SK-N-MC (cell line): Measurements from ENCODE around the gene ZDHHC14.

ENCODE experiments used
- DNase-seq: peaks from one replicate; pipeline ENCODE4 v3.0.0-alpha.2; 2011; ENCODE audit warnings: low read depth, low spot score
- H3K27ac ChIP-seq: fragments of 200-600 bp; sonication (generic); 2 replicates; pipeline ENCODE4 v1.5.1; 2016; ENCODE audit warnings: mixed run types
- H3K36me3 ChIP-seq: fragments of 200-600 bp; sonication (generic); 2 replicates; pipeline ENCODE4 v1.6.1; 2017; ENCODE audit warnings: antibody characterized with exemption, low read length, mixed read lengths; ENCODE audit not compliant: insufficient read depth
- H3K4me3 ChIP-seq: fragments of 200-600 bp; sonication (generic); 2 replicates; pipeline ENCODE4 v1.5.1; 2016
- H3K9ac ChIP-seq: fragments of 200-600 bp; sonication (generic); 2 replicates; pipeline ENCODE4 v1.8.0; 2017; ENCODE audit warnings: mixed run types, mixed read lengths; ENCODE audit not compliant: insufficient read length
- H3K9me3 ChIP-seq: fragments of 200-600 bp; sonication (generic); 2 replicates; pipeline ENCODE4 v1.6.1; 2017; ENCODE audit warnings: low read depth, mild to moderate bottlenecking, antibody characterized with exemption, low read length, moderate library complexity, mixed read lengths
- EZH2 ChIP-seq: fragments of 200-600 bp; sonication (generic); IDR thresholded peaks from one replicate; pipeline ENCODE4 v1.6.1; 2017; ENCODE audit warnings: antibody characterized with exemption
- FOXP2 ChIP-seq: optimal IDR thresholded peaks from 2 replicates; pipeline ENCODE3; 2011; ENCODE audit warnings: mild to moderate bottlenecking, moderate library complexity; ENCODE audit not compliant: insufficient read depth; ENCODE audit errors: extremely low read length, control extremely low read depth
- POLR2AphosphoS5 ChIP-seq: IDR thresholded peaks from 2 replicates; pipeline ENCODE4 v1.6.1; 2012; ENCODE audit warnings: mild to moderate bottlenecking, low read depth, low read length, borderline replicate concordance

ZDHHC14 gene

GRCh38 chr6:157652601-157653363 lies 271.8 kb downstream of the ZDHHC14 start:
- no peak for DNase-seq
- Histone ChIP-seq H3K36me3 (no peaks in the 10 kb centered on the region), H3K27ac (no peak overlapping the region), H3K4me3 (no peak overlapping the region), H3K9ac (no peak overlapping the region), H3K9me3 (no peaks in the 10 kb centered on the region)
- no peak for TF ChIP-seq POLR2AphosphoS5
- TF ChIP-seq FOXP2 = no peak
- no peak for TF ChIP-seq EZH2

- H3K36me3 ChIP-seq = no peaks in the 10 kb centered on the region
- no peaks in the 10 kb centered on the region for H3K9me3 ChIP-seq
- no peak overlapping the region for H3K4me3 ChIP-seq
- no peak overlapping the region for H3K9ac ChIP-seq
- no peak overlapping the region for H3K27ac ChIP-seq
- TF ChIP-seq POLR2AphosphoS5 (no peak), EZH2 (no peak), FOXP2 (no peak)
- no peak for DNase-seq
Measured at GRCh38 chr6:157653521-157653920, 272.5 kb downstream of the ZDHHC14 start.

- Histone ChIP-seq H3K27ac (no peak overlapping the region), H3K9ac (no peak overlapping the region), H3K9me3 (no peaks in the 10 kb centered on the region), H3K36me3 (no peaks in the 10 kb centered on the region), H3K4me3 (no peak overlapping the region)
- DNase-seq = no peak
- TF ChIP-seq EZH2 = no peak
- TF ChIP-seq POLR2AphosphoS5 = no peak
- TF ChIP-seq FOXP2 = no peak
Measured at GRCh38 chr6:157655139-157655538, 274.1 kb downstream of the ZDHHC14 start.

- TF ChIP-seq EZH2 (no peak), FOXP2 (no peak), POLR2AphosphoS5 (no peak)
- DNase-seq = no peak
- Histone ChIP-seq H3K27ac (no peak overlapping the region), H3K4me3 (no peak overlapping the region), H3K9ac (no peak overlapping the region), H3K36me3 (no peaks in the 10 kb centered on the region), H3K9me3 (no peaks in the 10 kb centered on the region)
Measured at GRCh38 chr6:157656437-157656997, 275.5 kb downstream of the ZDHHC14 start.

GRCh38 chr6:157657754-157658153 lies 276.8 kb downstream of the ZDHHC14 start:
- Histone ChIP-seq H3K36me3 (no peaks in the 10 kb centered on the region), H3K4me3 (no peak overlapping the region), H3K27ac (no peak overlapping the region), H3K9ac (no peak overlapping the region), H3K9me3 (no peaks in the 10 kb centered on the region)
- DNase-seq = no peak
- TF ChIP-seq POLR2AphosphoS5 (no peak), EZH2 (no peak), FOXP2 (no peak)

GRCh38 chr6:157658301-157658700 lies 277.3 kb downstream of the ZDHHC14 start:
- Histone ChIP-seq H3K9ac (no peak overlapping the region), H3K27ac (no peak overlapping the region), H3K9me3 (no peaks in the 10 kb centered on the region), H3K4me3 (no peak overlapping the region), H3K36me3 (no peaks in the 10 kb centered on the region)
- TF ChIP-seq FOXP2 = no peak
- DNase-seq = no peak

GRCh38 chr6:157659536-157660271 lies 278.7 kb downstream of the ZDHHC14 start:
- H3K27ac ChIP-seq = no peak overlapping the region
- no peaks in the 10 kb centered on the region for H3K36me3 ChIP-seq
- peaks cover 3% of the 10 kb centered on the region; the same call in 1 of the 2 replicates for H3K9me3 ChIP-seq
- H3K4me3 ChIP-seq = peak overlapping the region; percentile 67
- no peak overlapping the region for H3K9ac ChIP-seq
- TF ChIP-seq POLR2AphosphoS5 (peak; percentile 16; the same call in 1 of the 2 replicates), FOXP2 (peak; percentile 92), EZH2 (no peak)
- peak; percentile 84 for DNase-seq

GRCh38 chr6:157660414-157660813 lies 279.4 kb downstream of the ZDHHC14 start:
- no peak overlapping the region for H3K9ac ChIP-seq
- H3K27ac ChIP-seq = no peak overlapping the region
- no peak for DNase-seq
- peaks cover 3% of the 10 kb centered on the region; the same call in 1 of the 2 replicates for H3K9me3 ChIP-seq
- no peak overlapping the region for H3K4me3 ChIP-seq
- H3K36me3 ChIP-seq = no peaks in the 10 kb centered on the region
- TF ChIP-seq EZH2 = no peak
- no peak for TF ChIP-seq POLR2AphosphoS5
- TF ChIP-seq FOXP2 = no peak
